ENCODE results near the gene SPATA20.

Gene SPATA20

GRCh38 chr17:50547035-50547735 lies at the start of gene SPATA20:
Gene SPATA20 (plus strand): TSS chr17:50547174. CDS start chr17:50547209, 35 bp downstream.
- peak; percentile 89 for DNase-seq

DNA sequence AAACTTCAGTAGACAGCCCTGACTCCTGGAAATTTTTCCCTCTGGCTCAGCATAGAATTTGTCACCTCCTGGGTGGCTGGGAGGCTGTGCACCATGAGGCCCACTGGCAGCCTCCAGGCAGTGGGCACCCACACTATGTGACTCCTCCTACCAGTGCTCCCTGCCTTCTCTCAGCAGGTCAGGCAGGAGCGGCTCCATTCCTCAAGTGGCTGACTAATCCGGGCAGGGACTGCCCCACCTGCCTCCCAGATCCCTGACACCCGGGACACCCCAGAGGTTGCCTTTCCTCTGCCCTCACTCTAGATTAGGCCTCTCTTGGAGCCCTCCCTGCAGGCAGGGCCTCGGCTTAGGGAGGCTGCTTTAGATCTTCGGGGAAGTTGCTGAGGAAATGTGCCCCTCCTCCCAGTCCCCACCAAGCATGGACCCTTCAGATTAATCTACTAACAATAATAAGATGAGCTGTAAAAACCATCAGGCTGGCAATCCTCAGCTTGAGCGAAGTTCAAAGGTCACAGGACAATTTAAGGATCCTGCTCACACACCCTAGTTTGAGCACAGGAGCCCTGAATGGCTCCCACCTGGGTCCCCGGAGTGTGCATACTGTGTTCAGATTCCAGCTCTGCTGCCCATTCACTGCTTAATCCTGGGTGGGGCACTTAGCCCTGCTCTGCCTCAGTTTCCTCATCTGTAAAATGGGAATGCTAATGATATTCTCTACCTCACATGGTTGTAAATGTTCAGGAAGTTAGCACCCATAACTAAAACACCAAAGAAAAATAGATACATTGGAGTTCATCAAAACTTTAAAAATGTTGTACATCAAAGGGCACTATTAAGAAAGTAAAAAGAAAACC lies 48.7 kb upstream of the SPATA20 start:
- DNase-seq: no peak

GRCh38 chr17:50499270-50499669 lies 47.7 kb upstream of the SPATA20 start:
- no peak for DNase-seq

DNA sequence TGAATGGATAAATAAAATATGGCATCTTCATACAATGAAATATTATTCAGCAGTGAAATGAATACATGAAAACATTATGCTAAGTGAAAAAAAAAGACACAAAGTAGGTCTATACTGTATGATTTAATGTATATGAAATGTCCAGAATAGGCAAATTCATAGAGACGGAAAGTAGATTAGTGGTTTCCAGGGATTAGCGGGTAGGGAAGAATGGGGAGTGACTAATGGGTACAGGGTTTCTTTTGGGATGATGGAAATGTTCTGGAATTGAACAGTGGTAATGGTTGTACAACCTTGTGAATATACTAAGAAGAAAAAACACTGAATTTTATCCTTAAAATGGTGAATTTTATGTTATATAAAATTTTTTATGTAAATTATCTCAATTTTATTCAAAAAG lies 47.3 kb upstream of the SPATA20 start:
- DNase-seq: peak; percentile 60

- DNase-seq: peak; percentile 24
Measured at GRCh38 chr17:50501054-50501453, 45.9 kb upstream of the SPATA20 start.

DNA sequence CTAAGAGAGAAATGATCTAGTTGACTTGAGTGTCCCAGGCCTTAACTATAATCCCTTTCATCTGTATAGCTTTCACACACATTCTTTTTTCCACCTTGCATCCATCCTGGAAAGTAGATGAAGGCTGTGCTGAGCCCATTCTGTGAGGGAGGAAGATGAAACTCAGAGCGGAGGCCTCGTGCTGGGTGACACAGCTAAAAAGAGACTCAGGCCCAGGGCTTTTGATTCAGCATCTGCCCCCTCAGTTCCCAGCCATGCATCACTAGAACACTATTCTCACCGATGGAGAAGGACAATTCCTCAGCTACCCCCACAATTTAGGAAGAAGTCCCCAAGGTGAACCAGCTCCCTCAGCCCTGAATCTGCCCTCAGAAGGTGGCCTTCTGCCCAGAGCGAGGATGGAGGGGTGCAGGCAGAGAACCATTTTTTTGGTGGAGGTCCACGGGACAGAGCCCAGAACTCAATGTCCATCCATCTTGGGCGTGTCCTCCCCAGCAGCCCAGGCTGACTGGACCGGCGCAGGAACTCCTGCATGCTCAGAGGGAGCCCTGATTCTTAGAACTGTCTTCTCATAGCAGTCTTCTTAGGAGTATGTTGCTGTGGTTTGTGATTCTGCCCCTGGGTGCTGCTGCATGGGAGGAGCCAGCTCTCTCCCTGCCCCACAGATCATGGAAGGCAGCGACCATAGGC lies 44.5 kb upstream of the SPATA20 start:
- no peak for DNase-seq

DNA sequence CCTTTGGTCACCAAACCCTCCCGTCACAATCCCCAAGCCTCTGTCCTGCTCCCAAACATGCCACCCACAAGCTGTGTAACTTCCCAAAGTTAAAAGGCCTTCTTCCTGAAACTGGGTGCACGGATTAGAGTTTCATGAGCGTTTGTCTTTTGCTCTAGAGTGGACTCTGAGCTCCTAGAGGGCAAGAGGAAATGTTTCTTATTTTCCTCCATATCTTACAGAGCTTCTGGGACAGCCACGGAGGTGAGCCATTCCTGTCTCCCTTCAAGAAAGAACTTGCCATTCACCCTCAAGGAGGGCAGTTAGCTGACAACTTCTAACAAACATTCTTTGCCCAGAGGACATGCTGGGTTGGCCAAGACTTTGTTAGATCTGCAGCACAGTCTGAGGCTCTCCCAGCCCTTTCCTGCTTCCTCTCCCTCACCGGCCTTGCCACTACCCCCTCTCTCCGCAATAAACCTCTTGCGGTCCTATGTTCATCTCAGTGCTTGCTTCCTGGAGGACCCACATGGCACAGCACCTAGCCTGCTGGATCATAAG lies 41.3 kb upstream of the SPATA20 start:
- DNase-seq: no peak

DNA sequence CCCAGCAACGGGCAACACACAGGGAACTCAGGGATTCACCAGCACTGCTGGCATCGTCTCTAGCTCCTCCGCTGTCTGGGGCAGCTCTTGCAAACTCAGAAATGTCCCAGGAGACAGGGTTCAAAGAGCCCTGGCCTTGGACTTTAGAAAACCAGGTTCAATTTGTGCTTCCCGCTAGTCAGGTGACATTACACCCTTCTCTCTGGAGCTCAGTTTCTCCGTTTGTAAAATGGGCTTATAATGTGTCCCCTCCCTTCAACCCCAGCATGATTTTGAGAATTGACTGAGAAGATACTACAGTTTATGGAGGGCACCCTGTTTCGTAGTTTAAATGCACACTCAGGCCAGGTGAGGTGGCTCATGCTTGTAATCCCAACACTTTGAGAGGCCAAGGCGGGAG lies 40.7 kb upstream of the SPATA20 start:
- no peak for DNase-seq

GRCh38 chr17:50507871-50508572 lies 39.0 kb upstream of the SPATA20 start, which contains the start of gene MYCBPAP:
Gene MYCBPAP (plus strand): TSS chr17:50508439. CDS start chr17:50508675, 236 bp downstream.
- peak; percentile 75 for DNase-seq

DNA sequence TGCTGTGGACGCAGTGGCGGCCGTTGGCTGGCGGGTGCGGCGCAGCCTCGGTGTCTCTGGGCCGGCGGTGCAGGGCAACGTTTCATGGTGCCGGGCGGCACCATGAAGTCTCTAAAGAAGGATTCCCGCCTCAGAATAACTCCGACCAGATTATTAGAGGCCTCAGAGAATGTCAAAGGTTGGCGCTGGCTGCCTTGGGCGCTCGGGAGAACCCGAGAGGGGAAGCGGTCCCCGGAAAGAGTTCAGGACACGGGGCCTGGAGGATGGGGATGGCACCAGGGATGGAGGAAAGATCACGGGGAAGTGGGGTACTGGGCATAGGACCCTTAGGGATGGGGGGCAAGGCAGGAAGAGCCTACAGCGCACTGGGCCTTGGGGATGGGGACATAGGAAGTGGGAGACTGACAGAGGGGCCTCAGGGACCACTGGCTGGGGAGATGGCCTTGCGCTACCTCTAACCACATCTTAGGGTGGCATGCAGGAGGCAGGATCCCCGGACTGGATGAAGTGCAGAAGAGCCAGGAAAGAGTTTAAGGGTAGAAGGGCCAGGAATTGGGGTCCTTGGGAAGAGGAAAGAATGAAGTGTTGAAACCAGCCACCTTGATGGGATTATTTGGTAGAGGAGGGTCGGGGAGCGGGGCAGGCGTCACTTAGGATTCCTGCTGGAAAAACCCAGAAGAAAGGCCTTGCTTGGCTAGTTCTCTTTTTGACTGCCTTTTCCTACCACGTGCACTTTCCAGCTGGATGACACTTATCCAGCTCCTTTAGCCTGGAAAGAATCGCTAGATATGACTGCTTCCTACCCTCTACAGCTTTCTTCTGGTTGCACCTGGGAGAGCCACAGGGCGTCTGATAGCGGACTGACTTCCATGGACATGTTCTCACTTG lies 38.2 kb upstream of the SPATA20 start:
- no peak for DNase-seq

DNA sequence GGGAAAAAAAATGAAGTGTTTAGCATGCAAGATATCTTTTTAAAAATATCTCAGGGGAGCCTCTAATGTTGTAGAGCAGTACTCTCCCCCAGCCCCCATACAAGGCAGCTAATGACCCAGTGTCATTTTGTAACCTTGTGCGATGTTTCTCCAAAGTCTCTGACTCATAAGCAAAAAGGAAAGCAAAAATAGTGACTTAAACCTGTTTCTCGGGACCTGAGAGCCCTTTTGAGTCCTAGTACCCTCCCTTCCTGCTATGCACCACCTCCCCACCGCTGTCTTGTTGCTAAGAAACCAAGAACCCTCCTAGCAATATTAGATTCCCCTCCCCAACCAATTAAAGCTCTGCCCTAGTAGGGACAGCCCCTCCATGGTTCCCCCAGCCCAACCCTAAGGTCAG lies 35.9 kb upstream of the SPATA20 start:
- DNase-seq: no peak

GRCh38 chr17:50513495-50513894 lies 33.5 kb upstream of the SPATA20 start:
- DNase-seq: peak; percentile 11

GRCh38 chr17:50514388-50514787 lies 32.6 kb upstream of the SPATA20 start:
- DNase-seq: no peak

- DNase-seq: peak; percentile 43
Measured at GRCh38 chr17:50514936-50515702, 31.9 kb upstream of the SPATA20 start.

DNA sequence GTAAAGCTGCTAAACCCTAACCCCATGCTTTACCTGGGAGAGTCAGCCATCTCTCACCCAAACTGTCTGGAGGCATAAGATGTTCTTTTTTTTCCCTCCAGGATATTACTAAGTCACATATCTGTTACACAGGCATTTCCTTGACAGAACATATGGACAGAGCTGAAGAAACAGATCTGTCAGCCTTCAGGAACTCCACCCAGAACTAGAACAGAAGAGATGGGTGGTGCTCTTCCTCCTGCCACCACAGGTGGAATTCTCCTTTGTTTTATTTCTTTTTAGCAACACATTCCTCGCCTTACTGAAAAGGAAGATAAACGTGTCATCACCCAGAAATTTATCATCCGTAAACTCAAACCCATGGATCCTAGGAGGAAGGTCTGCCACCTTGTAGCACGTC lies 30.0 kb upstream of the SPATA20 start:
- DNase-seq: no peak

DNA sequence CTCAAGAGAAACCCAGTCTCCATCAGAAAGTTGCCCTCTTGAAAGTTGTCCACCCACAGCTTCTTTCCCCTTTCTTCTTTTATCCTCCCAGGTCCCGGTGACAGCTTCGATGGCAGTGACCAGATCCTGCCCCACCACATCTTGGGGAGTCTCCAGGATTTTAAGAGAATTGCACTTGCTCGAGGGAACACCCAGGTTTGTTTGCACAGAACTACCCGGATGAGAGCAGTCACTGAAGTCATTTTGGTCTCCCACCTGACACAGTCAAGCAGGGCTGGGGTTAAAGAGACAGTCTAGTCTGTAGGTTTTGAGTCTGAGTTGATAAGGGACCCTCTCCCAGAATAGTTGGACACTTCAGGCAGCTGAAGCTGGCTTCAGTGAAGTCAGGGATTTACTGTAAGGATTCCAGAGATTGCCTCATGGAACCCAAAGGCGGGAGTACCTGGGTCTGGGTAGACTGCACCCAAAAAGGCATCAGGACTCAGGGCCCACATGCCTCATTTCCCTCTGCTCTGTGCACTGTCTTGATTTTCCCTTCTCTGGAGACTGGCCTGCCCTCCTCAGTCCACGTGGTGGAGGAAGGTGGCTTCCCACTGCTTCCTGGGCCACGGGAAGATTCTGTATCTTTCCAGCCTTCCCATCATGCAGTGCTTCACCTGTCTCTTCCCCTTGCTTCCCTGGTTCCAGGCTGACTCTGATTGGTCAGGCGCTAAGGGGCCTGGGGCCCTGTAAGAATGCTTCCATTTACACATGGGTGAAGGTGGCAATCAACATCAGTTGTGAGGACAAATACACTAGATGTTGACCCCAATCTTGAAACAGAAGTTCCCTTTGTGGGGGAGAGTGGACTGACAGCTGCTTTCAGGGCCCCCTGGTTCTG lies 29.2 kb upstream of the SPATA20 start:
- no peak for DNase-seq

- DNase-seq: peak; percentile 10
Measured at GRCh38 chr17:50518384-50519023, 28.5 kb upstream of the SPATA20 start.

DNA sequence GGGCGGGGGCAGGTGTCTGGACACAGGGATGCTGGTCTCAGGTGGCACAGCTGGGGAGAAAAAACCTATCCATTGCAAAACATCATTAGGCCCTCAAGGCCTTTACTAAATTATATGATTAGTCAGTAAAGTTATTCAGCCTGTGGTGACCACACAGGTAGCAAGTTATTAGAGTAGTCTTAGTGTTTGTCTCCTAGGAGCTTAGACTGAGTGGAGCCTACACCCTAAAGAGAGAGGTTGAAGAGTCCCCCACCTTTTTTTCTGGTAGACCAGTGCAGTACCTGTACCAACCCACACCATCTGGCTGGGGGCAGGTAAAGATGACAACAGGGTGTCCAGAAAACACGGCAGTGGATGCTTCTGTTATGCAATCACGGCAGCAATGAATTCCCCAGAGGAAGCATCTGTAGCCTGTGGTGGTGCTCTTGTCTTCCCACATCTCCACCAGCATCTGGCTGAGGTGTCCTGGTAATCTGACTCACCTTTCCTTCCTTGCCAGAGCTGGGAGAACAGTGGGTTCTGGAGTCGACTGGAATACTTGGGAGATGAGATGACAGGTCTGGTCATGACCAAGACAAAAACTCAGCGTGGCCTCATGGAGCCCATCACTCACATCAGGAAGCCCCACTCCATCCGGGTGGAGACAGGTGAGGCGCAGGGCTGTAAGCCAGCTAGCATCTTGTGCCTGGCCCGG lies 27.7 kb upstream of the SPATA20 start:
- peak; percentile 9 for DNase-seq

All from fibroblast of upper back skin (primary cell).